GM23248 (cell line): ENCODE measurements around the gene CCDC196.

Experiments
- EZH2 ChIP-seq: fragments of 200-600 bp; sonication (generic); IDR thresholded peaks from 2 replicates; pipeline ENCODE4 v1.6.1; 2018; ENCODE audit warnings: antibody characterized with exemption, mild to moderate bottlenecking; ENCODE audit not compliant: insufficient read depth, poor library complexity, severe bottlenecking
- EZH2phosphoT487 ChIP-seq: fragments of 200-600 bp; sonication (generic); IDR thresholded peaks from 2 replicates; pipeline ENCODE4 v1.6.1; 2018; ENCODE audit warnings: antibody characterized with exemption, moderate library complexity, mild to moderate bottlenecking, low read depth; ENCODE audit not compliant: insufficient read depth

GRCh38 chr14:66485910-66486421, at the start of gene CCDC196:
- TF ChIP-seq EZH2: no peak
- TF ChIP-seq EZH2phosphoT487: no peak
